SK-N-SH (cell line): ENCODE results near the gene RBM28. TPM values are rescaled to one million over a fixed set of nuclear protein-coding genes. Genes with fewer than 3 reads are reported as not detected.
A peak's percentile ranks its signal among the peaks of the same experiment; 100 is the strongest.

Experiments used
- CTCF ChIA-PET: fragments of 300-600, 350-600 bp; formaldehyde crosslinking; extraction: SDS; loops from one replicate; lab custom pipeline; 2021; lab: Yijun Ruan, JAX
- POLR2A ChIA-PET: fragments of 350-600 bp; sonication (Branson Sonifier 250); formaldehyde crosslinking; extraction: SDS; loops from one replicate; lab custom pipeline; 2020; ENCODE audit warnings: antibody characterized with exemption, inconsistent platforms; lab: Yijun Ruan, JAX
- DNase-seq: peaks from one replicate; pipeline ENCODE4 v3.0.0; 2012
- H2AFZ ChIP-seq: fragments of 200-600 bp; sonication (generic); 2 replicates; pipeline ENCODE4 v1.8.1; 2016; ENCODE audit warnings: antibody characterized with exemption, mild to moderate bottlenecking, low read depth
- H3F3A ChIP-seq: fragments of 200-600 bp; sonication (generic); replicated peaks from 2 replicates; pipeline ENCODE3; 2016; ENCODE audit warnings: antibody characterized with exemption, mild to moderate bottlenecking; ENCODE audit not compliant: insufficient read depth
- H3K27ac ChIP-seq, 2 experiments: fragments of 200-500 bp in 1 of 2; fragments of 200-600 bp in 1 of 2; sonication (Bioruptor generic) in 1 of 2; sonication (generic), shearing (Covaris generic) in 1 of 2; 2 replicates each; pipeline versions ENCODE4 v1.5.1 to v1.6.1; 2014 to 2016; ENCODE audit warnings: low read depth in 2 of 2, inconsistent platforms in 1 of 2, low read length in 1 of 2, mild to moderate bottlenecking in 1 of 2, mixed read lengths in 1 of 2
- H3K27me3 ChIP-seq: fragments of 200-600 bp; sonication (generic), shearing (Covaris generic); 2 replicates; pipeline ENCODE4 v1.6.1; 2016; ENCODE audit warnings: mixed run types; ENCODE audit not compliant: insufficient read depth
- H3K36me3 ChIP-seq, 2 experiments: fragments of 200-500 bp in 1 of 2; fragments of 200-600 bp in 1 of 2; sonication (Bioruptor generic) in 1 of 2; sonication (generic) in 1 of 2; replicated peaks in 1 of 2; 2 replicates each; pipeline versions ENCODE3 to v1.5.1; 2014 to 2016; ENCODE audit warnings: low read length in 1 of 2, mild to moderate bottlenecking in 1 of 2; ENCODE audit not compliant: insufficient read depth in 2 of 2, control insufficient read depth in 1 of 2
- H3K4me1 ChIP-seq, 2 experiments: fragments of 200-500 bp in 1 of 2; fragments of 200-600 bp in 1 of 2; sonication (Bioruptor generic) in 1 of 2; sonication (generic), shearing (Covaris generic) in 1 of 2; 2 replicates each; pipeline versions ENCODE4 v1.5.1 to v1.6.1; 2014 to 2016; ENCODE audit warnings: low read depth in 1 of 2, low read length in 1 of 2, mixed run types in 1 of 2; ENCODE audit not compliant: insufficient read depth in 2 of 2, control insufficient read depth in 1 of 2
- H3K4me2 ChIP-seq: fragments of 200-600 bp; sonication (generic), shearing (Covaris generic); 2 replicates; pipeline ENCODE4 v1.6.1; 2017; ENCODE audit warnings: mixed run types
- H3K4me3 ChIP-seq, 2 experiments: fragments of 200-500 bp in 1 of 2; fragments of 200-600 bp in 1 of 2; sonication (Bioruptor generic) in 1 of 2; sonication (generic), shearing (Covaris generic) in 1 of 2; 2 replicates each; pipeline versions ENCODE4 v1.5.1 to v1.8.1; 2014 to 2016; ENCODE audit warnings: low read depth in 2 of 2, inconsistent platforms in 1 of 2, low read length in 1 of 2, mild to moderate bottlenecking in 1 of 2, mixed read lengths in 1 of 2, moderate library complexity in 1 of 2
- H3K79me2 ChIP-seq: fragments of 200-600 bp; sonication (generic); 2 replicates; pipeline ENCODE4 v1.8.1; 2017; ENCODE audit warnings: mild to moderate bottlenecking; ENCODE audit not compliant: insufficient read depth
- H3K9ac ChIP-seq: fragments of 200-600 bp; sonication (generic); 2 replicates; pipeline ENCODE4 v1.6.1; 2017; ENCODE audit warnings: mixed run types
- H3K9me2 ChIP-seq: fragments of 200-600 bp; sonication (generic); 2 replicates; pipeline ENCODE4 v1.6.1; 2017; ENCODE audit warnings: mixed run types
- H3K9me3 ChIP-seq: fragments of 200-600 bp; sonication (generic); 2 replicates; pipeline ENCODE4 v1.6.1; 2017; ENCODE audit warnings: mixed run types, mild to moderate bottlenecking, moderate library complexity
- H4K20me1 ChIP-seq: fragments of 200-600 bp; sonication (generic); 2 replicates; pipeline ENCODE4 v1.6.1; 2017; ENCODE audit warnings: mild to moderate bottlenecking, mixed run types; ENCODE audit not compliant: insufficient read depth
- ELF1 ChIP-seq: IDR thresholded peaks from 2 replicates; pipeline ENCODE4 v1.4.0; 2012
- FOSL2 ChIP-seq: IDR thresholded peaks from 2 replicates; pipeline ENCODE4 v1.4.0; 2012; ENCODE audit warnings: low read depth, mild to moderate bottlenecking, moderate library complexity, borderline replicate concordance
- FOXJ3 ChIP-seq: sonication (generic); formaldehyde crosslinking; IDR thresholded peaks from 2 replicates; pipeline ENCODE4 v1.5.1; 2020; ENCODE audit warnings: mild to moderate bottlenecking, missing genetic modification reagents
- GABPA ChIP-seq: IDR thresholded peaks from 2 replicates; pipeline ENCODE4 v1.4.0; 2012; ENCODE audit warnings: low read depth, mild to moderate bottlenecking
- IRF3 ChIP-seq: fragments of 150-350 bp; IDR thresholded peaks from 2 replicates; pipeline ENCODE4 v1.6.1; 2016; ENCODE audit warnings: mild to moderate bottlenecking, low read depth, low read length
- JUND ChIP-seq: IDR thresholded peaks from 2 replicates; pipeline ENCODE4 v1.4.0; 2012
- MXI1 ChIP-seq: IDR thresholded peaks from 2 replicates; pipeline ENCODE4 v1.6.1; 2012; ENCODE audit warnings: mild to moderate bottlenecking, low read depth, low read length, improper control_type of control experiment
- PBX3 ChIP-seq: IDR thresholded peaks from 2 replicates; pipeline ENCODE4; 2012
- POLR2AphosphoS5 ChIP-seq: IDR thresholded peaks from 2 replicates; pipeline ENCODE4 v1.6.1; 2012; ENCODE audit warnings: low read depth, low read length
- RAD21 ChIP-seq: IDR thresholded peaks from 2 replicates; pipeline ENCODE4 v1.6.1; 2012; ENCODE audit warnings: mild to moderate bottlenecking, low read length
- RCOR1 ChIP-seq: fragments of 150-350 bp; IDR thresholded peaks from 2 replicates; pipeline ENCODE4 v1.6.1; 2017; ENCODE audit warnings: antibody characterized with exemption, low read length
- RFX5 ChIP-seq: IDR thresholded peaks from 2 replicates; pipeline ENCODE4 v1.6.1; 2012; ENCODE audit warnings: mild to moderate bottlenecking, improper control_type of control experiment, low read length
- SIN3A ChIP-seq: IDR thresholded peaks from 2 replicates; pipeline ENCODE4 v1.6.1; 2012; ENCODE audit warnings: low read depth, mild to moderate bottlenecking, low read length, moderate library complexity, borderline replicate concordance
- SMC3 ChIP-seq: IDR thresholded peaks from 2 replicates; pipeline ENCODE4 v1.6.1; 2012; ENCODE audit warnings: low read depth, low read length, improper control_type of control experiment
- TAF1 ChIP-seq: IDR thresholded peaks from 2 replicates; pipeline ENCODE4 v1.6.1; 2012; ENCODE audit warnings: low read depth, mild to moderate bottlenecking, low read length, moderate library complexity, borderline replicate concordance
- TCF12 ChIP-seq: IDR thresholded peaks from 2 replicates; pipeline ENCODE4 v1.4.0; 2012
- USF1 ChIP-seq: IDR thresholded peaks from 2 replicates; pipeline ENCODE4 v1.4.0; 2012; ENCODE audit warnings: low read depth, borderline replicate concordance
- USF2 ChIP-seq: fragments of 150-350 bp; IDR thresholded peaks from 2 replicates; pipeline ENCODE4 v1.6.1; 2017; ENCODE audit warnings: antibody characterized with exemption, low read length, low read depth, borderline replicate concordance
- YY1 ChIP-seq: IDR thresholded peaks from 2 replicates; pipeline ENCODE4 v1.4.0; 2012; ENCODE audit warnings: low read depth, mild to moderate bottlenecking
- ZBTB33 ChIP-seq: IDR thresholded peaks from 2 replicates; pipeline ENCODE4 v1.4.0; 2012; ENCODE audit warnings: low read depth, borderline replicate concordance
- WGBS: methylation state at CpG from one replicate; pipeline ENCODE4 v1.1.6; 2017; ENCODE audit warnings: low lambda C conversion rate; 5-methylcytosine and 5-hydroxymethylcytosine counted together
- polyA plus RNA-seq, 3 experiments: library from polyadenylated mRNA; depleted of rRNA; stranded (reverse); fragments of >200 nt; gene quantifications; 2 replicates each; pipeline ENCODE4 v1.2.3, GENCODE V29; 2012

Gene RBM28
- polyA plus RNA-seq, 1 of the 3 experiments (the other 2 are of a cell fraction) = 29.1 TPM

- H3K9me3 ChIP-seq = no peaks in the 10 kb centered on the region
- H3F3A ChIP-seq = no peaks in the 10 kb centered on the region
- TF ChIP-seq USF1 (no peak), PBX3 (no peak), GABPA (no peak), POLR2AphosphoS5 (no peak), RAD21 (no peak), YY1 (no peak), TAF1 (no peak), RFX5 (no peak), IRF3 (no peak), FOSL2 (no peak)
- TF ChIP-seq, all 33 proteins: peak for 0
- no peak for DNase-seq
- Histone ChIP-seq H2AFZ (no peak overlapping the region), H3K79me2 (no peaks in the 10 kb centered on the region), H3K4me3 (no peak overlapping the region), H3K36me3 (no peaks in the 10 kb centered on the region), H3K4me1 (peaks cover 18 to 41% of the 10 kb centered on the region in 2 experiments; a peak in 3 of 4 replicates), H4K20me1 (no peaks in the 10 kb centered on the region), H3K9me2 (no peaks in the 10 kb centered on the region), H3K9ac (no peak overlapping the region), H3K27ac (peak overlapping the region in 1 of 2 experiments; percentile 99; a peak in 2 of 4 replicates), H3K4me2 (no peak overlapping the region), H3K27me3 (no peaks in the 10 kb centered on the region)
- POLR2A ChIA-PET = interaction anchor here (1.8 kb wide), 1 partner anchor 71 kb away, joined by 4 read pairs; no protein-coding TSS in a partner anchor
- WGBS = 64% methylated on average over 2 of the region's 2 CpGs
- CTCF ChIA-PET = interaction anchor here (1.1 to 2.5 kb wide), 9 partner anchors 9 to 538 kb away, joined by 3 to 10 read pairs (median 6); no protein-coding TSS in a partner anchor
Observed at GRCh38 chr7:128268233-128268632, 75.5 kb downstream of the RBM28 start.

GRCh38 chr7:128267595-128267924 lies 76.1 kb downstream of the RBM28 start:
- WGBS = 54% methylated on average over 4 of the region's 4 CpGs
- peak overlapping the region; percentile 30 to 33; a peak in 2 of 4 replicates for H3K4me3 ChIP-seq

More at GRCh38 chr7:128267595-128267924, 76.1 kb downstream of the RBM28 start:
- no peaks in the 10 kb centered on the region for H3K9me2 ChIP-seq
- DNase-seq = no peak
- no peaks in the 10 kb centered on the region for H3K27me3 ChIP-seq
- no peak; the same call in 1 of the 2 replicates for TF ChIP-seq RCOR1
- no peak for TF ChIP-seq USF2
- no peak for TF ChIP-seq FOXJ3 (CRISPR knock-in tag)
- TF ChIP-seq TCF12 = peak; percentile 3; the same call in 1 of the 2 replicates
- TF ChIP-seq ELF1 = no peak
- no peak for TF ChIP-seq GABPA
- no peak for TF ChIP-seq JUND
- TF ChIP-seq SIN3A = no peak
- TF ChIP-seq ZBTB33 = no peak
- TF ChIP-seq POLR2AphosphoS5 = peak; percentile 10; the same call in 1 of the 2 replicates
- peak; percentile 23; the same call in 1 of the 2 replicates for TF ChIP-seq SMC3
- TF ChIP-seq MXI1 = 0 out of 2 replicates have a peak, but pooled peaks have one; percentile 50
- peak overlapping the region; percentile 68 for H3K4me2 ChIP-seq
- H3K79me2 ChIP-seq = no peaks in the 10 kb centered on the region
- peaks cover 18 to 41% of the 10 kb centered on the region in 2 experiments; a peak in 3 of 4 replicates for H3K4me1 ChIP-seq
- CTCF ChIA-PET = interaction anchor here (0.8 to 2.5 kb wide), 23 partner anchors 8 to 588 kb away, joined by 3 to 13 read pairs (median 4); no protein-coding TSS in a partner anchor
- H3K27ac ChIP-seq = peak overlapping the region; percentile 54 to 99; a peak in 3 of 4 replicates
- H3K36me3 ChIP-seq = no peaks in the 10 kb centered on the region
- H3K9ac ChIP-seq = peak overlapping the region; percentile 48; the same call in 1 of the 2 replicates
- H3F3A ChIP-seq = no peaks in the 10 kb centered on the region
- POLR2A ChIA-PET = interaction anchor here (1.0 to 1.8 kb wide), 10 partner anchors 9 to 133 kb away, joined by 3 to 10 read pairs (median 4); no protein-coding TSS in a partner anchor
- no peaks in the 10 kb centered on the region for H3K9me3 ChIP-seq
- H4K20me1 ChIP-seq = no peaks in the 10 kb centered on the region
- H2AFZ ChIP-seq = peak overlapping the region; percentile 83
